NCI-H446 treated with DMSO at 0.1 percent for 48 hours (cell line): ENCODE results near the gene TMTC2.

Experiments used
- DNase-seq: peaks from one replicate; lab custom pipeline; 2025; lab: John Stamatoyannopoulos, UW

The TMTC2 gene

DNA sequence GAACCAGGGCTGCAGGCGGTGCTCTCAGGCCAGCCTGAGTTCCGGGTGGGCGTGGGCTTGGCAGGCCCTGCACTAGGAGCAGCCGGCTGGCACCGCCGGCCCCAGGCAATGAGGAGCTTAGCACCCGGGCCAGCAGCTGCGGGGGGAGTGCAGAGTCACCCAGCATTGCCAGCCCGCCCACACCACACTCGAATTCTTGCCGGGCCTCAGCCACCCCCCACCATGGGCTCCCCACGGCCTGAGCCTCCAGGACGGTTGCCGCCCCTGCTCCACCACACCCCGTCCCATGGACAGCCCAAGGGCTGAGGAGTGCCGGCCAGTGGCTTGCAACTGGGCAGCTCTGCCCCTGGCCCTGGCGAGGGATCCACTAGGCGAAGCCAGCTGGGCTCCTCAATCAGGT is 453.4 kb downstream of the TMTC2 start:
- DNase-seq = no peak

DNA sequence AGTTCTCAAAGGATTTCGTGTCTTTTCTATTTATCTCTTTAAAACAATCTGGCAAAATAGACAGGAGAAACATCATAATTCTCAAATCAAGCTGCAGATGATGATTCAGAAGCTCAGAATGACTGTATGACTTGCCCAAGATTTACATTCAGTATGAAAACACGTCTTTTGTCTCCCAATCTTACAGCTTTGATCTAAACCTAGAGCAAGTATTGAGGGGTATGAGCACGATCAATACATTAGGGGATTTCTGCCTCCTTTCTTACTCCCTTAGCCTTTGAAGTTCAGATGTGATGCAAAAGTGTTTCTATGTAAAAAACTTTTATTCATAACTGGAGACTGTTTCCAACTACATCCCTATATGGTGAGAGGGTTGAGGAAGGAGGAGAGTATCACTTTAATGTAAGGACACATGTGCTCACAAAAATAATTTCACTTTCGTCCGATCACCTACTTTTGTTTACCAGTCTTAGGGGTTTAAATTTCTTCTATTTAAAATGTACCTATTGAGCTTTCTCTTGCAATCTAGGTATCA is 454.8 kb downstream of the TMTC2 start:
- no peak for DNase-seq

DNA sequence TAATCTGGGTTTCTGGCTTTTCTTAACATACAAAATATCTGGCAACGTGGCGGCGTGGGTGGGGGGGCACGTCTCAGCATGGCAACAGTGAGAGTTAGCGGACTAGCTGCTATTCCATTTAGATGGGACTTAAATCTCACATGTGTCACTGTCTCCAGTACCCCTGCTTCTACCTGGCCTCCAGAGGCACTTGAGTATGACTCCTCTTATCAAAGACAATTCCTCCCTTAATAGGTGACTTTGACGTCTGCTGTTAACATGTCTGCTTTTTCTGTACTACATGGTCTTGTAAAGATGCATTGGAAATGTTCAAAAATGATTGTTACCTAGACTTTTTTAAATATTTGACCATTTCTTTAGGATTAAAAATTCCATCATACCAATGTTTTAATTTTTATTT is 456.2 kb downstream of the TMTC2 start:
- no peak for DNase-seq

DNA sequence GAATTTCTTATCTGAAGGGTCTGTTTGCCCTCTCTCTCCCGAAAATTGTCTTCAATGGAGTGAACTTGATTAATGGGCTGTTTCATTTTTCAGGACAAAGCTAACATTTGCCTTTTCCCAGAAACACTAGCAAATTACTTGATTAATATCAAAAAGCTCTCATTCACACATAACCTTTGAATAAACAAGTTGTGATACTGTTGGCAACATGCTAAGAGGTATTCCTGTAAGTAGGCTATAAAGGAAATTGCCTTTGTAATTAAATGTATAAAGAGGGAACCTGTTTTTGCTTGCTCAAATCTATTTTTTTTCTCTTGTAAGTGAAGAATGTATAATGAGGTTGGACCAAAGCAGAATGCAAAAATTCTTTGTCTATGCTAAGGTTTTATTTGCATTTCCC is 457.2 kb downstream of the TMTC2 start:
- peak; percentile 32 for DNase-seq

DNA sequence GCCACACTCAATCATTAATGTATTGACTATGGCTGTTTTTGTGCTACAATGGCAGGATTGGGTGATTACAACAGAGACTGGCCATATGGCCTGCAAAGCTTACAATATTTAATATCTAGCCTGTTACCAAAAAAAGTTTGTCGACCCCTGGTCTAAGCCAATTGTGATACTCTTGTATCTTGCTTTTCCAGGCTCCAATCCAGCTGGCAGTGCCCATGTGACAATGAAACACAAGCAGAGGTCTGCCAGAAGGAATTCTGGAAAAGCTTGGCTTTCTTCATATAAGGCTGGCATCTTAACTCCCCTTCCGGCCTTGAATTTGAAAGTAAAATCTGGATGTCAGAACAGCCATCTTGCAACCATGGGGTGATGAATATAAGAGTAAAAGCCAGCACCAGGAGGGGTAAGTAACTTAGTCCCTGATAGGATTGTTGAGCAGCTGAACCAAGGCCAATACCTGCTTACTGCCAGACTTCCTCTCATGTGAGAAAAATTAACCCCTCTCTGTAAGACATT is 458.7 kb downstream of the TMTC2 start:
- peak; percentile 98 for DNase-seq

DNA sequence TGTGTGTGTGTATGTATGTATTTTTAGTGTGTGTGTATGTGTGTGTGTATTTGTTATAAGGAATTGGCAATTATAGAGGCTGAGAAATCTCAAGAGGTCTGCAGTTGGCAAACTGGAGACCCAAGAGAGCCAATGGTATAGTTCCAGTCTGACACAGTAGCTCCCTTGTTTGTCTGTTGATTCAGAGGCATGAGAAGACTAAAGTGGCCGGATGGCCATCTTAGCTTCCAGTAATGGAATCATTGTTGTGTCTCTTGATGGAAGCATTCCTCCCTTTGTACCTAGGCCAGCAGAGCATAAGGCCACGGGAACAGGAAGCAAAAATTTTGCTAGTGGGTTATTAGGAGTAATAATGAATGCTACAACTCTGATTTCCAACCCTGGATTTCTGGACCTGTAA is 460.6 kb downstream of the TMTC2 start:
- no peak for DNase-seq

DNA sequence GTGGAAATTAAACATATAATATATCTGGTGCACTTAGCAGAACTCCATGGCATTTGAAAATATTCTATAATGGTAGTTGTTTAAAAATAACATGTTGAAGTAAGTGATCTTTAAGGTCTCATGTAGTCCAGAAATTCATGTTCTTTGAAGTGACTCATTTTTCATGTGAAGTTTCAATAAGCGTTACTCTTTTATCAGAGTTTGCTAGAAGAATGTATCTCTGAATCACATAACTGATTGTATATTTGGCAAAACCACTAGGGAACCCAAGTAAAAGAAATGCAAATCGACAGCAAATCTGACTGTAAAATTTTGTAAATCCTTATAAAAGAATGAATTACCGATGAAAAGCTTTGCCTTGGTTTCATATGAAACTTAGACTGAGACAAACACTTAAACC is 463.3 kb downstream of the TMTC2 start:
- no peak for DNase-seq

DNA sequence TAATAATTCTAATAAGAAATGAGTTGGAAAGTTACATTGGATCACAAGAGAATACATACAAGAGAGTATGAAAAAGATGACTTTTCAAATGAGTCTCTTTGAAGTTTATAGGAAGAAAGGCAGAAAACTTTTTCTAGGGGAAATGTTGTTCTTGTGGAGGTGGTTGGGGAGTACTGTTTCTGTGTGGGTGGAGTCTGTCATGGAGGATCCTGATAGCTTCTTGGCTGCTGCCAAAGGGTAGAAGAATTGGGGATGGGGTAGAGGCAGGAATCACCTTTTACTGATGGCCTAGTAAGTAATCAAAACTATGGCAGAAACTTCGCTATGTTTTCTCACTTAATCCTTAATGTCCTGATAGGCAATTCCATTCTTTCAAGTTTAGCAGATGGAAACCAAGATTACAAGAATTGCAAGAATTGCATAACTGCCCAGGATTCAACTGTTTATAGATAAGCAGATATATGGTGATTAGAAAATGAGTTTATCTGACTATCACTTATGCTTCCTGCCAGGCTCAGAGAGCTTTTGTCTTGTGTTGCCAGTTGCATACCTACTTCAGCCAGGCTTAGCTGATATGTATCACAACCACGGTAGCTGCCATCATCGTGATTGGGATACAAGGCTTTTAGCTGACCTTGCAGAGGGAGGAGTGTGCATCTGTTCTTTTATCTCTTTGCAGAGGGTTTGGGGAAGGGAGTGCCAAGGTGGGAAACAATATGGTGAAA is 463.9 kb downstream of the TMTC2 start:
- no peak for DNase-seq

DNA sequence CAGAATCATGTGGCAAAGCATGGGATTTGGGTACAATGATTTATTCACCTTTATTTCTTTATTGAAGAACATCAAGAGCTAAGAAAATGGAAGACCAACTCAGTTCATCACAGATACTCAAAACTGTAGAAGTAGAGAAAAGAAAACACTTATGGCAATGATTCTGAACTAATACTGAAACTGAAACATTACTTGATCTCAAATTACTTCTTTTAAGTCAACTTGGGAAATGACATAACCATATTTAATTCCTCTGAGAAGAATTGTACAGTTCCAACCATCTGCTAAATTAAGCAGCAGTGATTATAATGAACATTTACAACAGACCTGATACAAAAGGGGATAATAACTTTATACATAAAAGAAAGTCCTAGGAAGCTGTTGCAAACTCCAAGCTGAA is 466.5 kb downstream of the TMTC2 start:
- no peak for DNase-seq

DNA sequence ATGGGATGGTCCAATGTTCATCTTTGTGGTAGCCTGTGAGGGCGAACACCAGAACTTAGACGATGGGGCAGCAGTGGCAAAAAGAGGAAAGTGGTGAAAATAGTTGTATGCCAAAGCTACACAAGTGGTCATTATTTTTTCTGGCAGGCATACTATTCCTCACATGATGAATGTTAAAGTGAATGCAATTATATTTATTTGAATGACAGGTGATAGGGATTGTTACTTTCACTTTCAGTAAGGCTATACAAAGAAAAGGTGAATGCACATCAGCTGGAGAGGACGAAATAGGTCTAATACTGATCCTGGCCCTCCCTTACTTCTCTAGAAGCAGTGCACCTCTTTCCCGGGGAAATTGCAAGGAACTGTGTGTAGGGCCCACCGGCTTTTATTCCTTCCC is 470.1 kb downstream of the TMTC2 start:
- no peak for DNase-seq

DNA sequence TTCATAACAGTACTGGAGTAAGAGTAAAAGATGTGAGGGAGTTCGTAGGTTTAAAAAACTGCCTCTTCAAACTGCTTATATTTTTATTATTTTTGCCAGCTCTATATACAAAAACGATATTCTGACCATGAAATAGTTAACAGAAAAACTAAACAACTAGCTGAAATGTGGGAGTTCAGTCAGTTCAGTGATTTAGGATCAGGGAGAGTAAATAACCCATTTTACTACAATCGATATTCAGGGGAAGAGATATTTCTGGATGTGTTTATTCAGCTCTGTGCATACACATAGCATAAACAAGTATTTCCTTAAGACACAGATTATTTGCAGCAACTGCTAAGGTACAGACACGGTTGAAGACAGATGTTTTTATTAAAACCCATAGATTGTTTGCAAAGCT is 470.9 kb downstream of the TMTC2 start:
- DNase-seq = no peak

DNA sequence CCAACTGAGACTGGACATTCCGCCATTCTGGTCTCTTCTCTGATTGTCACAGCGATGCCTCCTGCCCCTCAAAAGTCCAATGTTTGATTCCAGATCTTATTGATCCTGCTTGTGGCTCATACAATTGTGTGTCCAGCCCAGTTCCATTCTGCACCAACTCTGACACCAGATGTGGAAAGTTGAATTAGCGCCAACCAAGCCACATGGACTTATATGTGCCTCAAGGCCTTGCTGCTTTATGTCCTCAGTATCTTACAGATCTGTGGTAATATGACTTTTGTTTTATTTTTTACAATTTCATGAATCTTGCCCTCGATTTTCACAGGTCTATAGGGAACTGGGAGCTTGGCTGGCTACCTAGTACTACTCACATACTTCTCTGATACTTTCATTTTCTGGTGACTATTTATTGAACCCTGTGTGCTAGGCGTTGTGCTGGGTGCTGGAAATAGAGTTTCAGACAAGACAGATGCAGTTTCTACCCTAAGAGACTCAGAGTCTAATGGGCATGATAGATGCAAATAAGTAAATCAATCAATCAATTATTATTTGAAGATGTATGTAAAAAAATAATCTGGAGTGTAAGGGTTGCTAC is 472.0 kb downstream of the TMTC2 start:
- DNase-seq = no peak

DNA sequence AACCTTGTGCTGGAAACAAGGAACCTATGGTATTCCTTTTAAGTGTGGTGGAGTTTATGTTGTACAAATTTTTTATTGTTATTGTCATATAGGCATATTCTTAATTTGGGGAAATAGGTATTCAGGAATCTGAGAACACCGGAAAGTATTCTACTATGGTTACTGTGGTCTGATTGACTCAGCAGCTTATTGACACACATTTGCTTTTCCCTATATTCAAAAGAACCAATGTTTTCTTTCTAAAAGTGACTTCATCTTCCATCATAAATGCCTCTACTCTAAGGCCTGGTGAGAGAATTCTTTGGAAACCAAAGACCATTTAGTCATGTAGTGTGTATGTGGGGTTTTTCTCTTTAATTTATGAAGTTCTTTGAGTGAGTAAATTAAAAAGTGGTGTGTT is 474.8 kb downstream of the TMTC2 start:
- DNase-seq = no peak

DNA sequence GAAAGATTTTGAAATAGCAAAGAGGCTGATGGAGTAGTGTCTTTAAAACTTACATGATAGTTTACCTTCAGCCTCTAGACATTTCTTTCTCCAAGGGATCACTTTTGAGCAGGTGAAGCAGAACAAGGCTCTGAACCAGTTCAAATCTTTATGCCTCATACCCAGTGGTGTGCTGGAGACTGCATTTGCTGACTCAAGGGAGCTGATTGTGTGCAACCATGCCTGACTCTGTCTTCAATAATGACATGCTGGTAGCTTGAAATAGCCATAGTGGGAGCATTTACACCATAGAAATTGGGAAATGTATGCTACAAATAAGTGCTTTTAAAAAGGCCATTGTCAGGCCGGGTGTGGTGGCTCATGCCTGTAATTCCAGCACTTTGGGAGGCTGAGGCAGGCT is 482.0 kb downstream of the TMTC2 start:
- DNase-seq = no peak

DNA sequence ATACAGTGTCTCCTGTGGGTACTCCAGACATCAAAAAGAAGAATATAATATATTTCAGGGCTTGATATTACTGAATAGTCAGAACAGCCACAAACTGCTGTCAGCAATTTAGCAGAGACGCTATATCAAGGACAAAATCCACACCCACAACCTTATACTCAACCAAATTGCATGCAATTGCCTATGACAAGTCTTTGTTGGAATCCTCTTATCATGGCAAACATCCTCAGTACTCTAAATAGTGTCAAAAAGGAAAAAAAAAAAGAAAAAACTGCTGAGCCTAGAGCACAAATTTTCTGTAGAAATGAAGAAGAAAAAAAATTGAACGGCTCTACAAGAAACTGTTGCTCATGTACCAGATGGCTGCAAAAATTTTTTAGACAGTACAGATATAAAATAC is 485.7 kb downstream of the TMTC2 start:
- no peak for DNase-seq

DNA sequence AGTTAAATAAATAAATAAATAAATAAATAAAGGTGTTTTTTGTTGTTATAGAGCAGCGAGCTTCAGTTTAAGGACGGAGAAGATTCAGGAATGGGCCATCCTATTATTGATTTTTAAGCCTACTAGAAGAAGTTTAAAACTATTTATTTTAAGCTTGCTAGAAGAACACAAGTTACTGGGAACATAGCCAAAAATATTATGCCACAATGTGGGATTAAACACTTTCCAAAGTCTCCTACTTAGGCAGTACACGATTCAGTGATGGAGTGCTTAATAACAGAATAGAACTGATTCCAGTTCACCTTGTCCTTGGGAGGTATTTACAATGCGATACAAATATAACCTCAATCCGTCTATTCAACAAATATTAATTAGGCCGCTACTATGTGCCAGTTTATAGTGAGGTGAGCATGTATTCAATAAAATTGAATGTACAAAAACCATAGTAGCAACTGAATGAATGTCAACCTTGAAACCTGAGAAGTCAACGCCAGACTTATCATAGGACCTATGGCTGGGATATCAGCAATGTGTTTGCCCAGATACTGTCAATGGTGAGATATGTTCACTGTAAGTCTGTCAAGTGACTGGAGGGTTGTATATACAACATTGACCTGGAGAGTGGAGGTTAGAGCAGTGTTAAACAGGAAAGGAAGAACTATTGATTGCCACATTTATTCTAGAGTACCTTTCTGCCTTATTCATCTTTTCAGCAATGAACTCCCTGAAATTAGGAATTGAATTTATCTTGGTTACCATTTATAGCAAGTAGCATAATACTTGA is 486.4 kb downstream of the TMTC2 start:
- no peak for DNase-seq

DNA sequence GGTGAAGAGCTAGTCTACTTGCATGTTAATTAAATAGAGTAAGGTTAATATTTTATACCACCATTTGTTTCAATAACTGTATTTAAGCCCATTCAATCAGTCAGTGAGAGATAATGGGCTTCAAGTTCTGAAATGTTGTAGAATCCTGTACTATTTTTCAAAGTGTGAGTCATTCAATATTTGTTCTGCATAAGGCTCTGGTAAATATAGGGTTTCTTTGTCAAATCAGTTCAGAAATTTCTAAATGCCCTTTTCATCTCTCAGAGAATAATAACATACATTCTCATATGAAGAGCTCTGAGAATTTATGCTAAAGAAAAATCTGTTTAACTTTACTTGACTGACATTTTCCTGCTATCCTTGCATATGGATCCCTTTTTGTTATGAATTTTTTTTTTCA is 493.3 kb downstream of the TMTC2 start:
- no peak for DNase-seq

DNA sequence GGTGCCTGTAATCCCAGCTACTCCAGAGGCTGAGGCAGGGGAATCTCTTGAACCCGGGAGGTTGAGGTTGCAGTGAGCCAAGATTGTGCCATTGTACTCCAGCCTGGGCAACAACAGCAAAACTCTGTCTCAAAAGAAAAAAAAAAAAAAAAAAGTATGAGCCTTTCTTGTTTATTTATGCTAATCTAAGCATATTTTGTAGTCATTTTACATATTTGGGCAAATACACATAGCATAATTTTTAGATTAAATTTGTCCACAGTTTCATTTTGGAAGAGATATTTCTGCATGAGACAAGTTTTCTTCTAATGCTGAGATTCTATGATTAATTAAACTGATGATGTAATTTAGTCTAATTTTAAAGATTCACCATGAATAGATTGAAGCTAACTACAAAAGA is 494.4 kb downstream of the TMTC2 start:
- no peak for DNase-seq

DNA sequence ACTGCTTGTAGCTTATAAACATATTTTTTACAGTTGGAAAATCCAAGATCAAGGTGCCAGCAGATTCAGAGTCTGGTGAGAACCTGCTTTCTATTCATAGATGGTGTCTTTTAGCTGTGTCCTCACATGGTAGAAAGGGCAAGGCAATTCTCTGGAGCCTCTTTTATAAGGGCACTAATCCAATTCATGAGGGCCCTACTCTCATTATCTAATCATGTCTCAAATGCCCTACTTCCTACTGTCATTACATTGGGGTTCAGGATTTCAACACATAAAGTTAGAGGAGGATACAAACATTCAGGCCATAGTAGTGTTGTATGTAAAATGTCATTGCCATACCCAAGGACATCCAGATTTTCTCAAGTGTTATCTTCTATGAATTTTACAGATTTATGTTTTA is 496.4 kb downstream of the TMTC2 start:
- DNase-seq = no peak
